ENCODE data around the gene MYO3B.

DNA sequence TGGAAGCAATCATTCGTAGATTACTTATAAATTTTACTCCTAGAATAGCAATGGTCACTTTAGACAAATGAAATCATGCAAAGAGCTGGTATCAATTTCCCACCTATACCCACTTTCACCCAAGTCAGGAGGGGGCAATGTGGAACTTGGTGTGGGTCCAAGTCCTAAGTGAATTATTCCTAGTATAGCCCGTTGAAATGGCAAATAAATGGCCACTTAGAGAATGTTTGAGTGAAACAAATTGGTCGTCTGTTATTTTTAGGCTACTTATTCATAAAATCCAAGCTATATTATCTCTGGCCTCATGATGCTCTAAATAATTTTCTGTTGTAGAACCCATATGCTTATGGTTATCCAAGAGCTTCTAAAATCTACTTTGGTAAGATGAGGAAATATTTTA lies 98.1 kb downstream of the MYO3B start:
- TF ChIP-seq, protein P1, sequence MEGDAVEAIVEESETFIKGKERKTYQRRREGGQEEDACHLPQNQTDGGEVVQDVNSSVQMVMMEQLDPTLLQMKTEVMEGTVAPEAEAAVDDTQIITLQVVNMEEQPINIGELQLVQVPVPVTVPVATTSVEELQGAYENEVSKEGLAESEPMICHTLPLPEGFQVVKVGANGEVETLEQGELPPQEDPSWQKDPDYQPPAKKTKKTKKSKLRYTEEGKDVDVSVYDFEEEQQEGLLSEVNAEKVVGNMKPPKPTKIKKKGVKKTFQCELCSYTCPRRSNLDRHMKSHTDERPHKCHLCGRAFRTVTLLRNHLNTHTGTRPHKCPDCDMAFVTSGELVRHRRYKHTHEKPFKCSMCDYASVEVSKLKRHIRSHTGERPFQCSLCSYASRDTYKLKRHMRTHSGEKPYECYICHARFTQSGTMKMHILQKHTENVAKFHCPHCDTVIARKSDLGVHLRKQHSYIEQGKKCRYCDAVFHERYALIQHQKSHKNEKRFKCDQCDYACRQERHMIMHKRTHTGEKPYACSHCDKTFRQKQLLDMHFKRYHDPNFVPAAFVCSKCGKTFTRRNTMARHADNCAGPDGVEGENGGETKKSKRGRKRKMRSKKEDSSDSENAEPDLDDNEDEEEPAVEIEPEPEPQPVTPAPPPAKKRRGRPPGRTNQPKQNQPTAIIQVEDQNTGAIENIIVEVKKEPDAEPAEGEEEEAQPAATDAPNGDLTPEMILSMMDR (IDR thresholded peaks at IDR 0.05) = no peak
- TF ChIP-seq POLR2AphosphoS5 (IDR thresholded peaks at IDR 0.05) (no peak), EP300 (IDR thresholded peaks at IDR 0.05; ENCODE audit: low read depth) (no peak), POLR2A (IDR thresholded peaks at IDR 0.05) (no peak)
